HepG2 (cell line): ENCODE measurements around the gene SHROOM1. TPM values are rescaled to one million over a fixed set of nuclear protein-coding genes. Genes with fewer than 3 reads are reported as not detected.

Experiments
- ATAC-seq: fragments of 200-7000 bp; cut with Tn5 transposase; 3 replicates; pipeline ENCODE4 v1.9.1; 2020; ENCODE audit warnings: mild to moderate bottlenecking, moderate library complexity
- BruUV-seq: library from RNA; stranded (reverse); fragments of 400-500 nt; replicated peaks from 2 replicates; lab custom pipeline; 2021; lab: Mats Ljungman, UMichigan
- CTCF ChIA-PET: fragments of 300-600 bp; formaldehyde crosslinking; extraction: SDS; loops from one replicate; lab custom pipeline; 2021; ENCODE audit warnings: low total read pairs, inconsistent platforms, low intra/inter-chr PET ratio; lab: Yijun Ruan, JAX
- POLR2A ChIA-PET: fragments of 350-600 bp; sonication (Branson Sonifier 250); formaldehyde crosslinking; loops from one replicate; lab custom pipeline; 2020; ENCODE audit warnings: antibody characterized with exemption, inconsistent platforms; lab: Yijun Ruan, JAX
- DNase-seq: peaks from one replicate; pipeline ENCODE4 v3.0.0-alpha.2; 2015; ENCODE audit warnings: low spot score
- FAIRE-seq: peaks from 3 replicates; lab custom pipeline; 2011; peaks lifted over from hg19 to GRCh38; lab: Jason Lieb, UNC
- H2AFZ ChIP-seq: one replicate; pipeline ENCODE4 v1.6.1; 2011; ENCODE audit warnings: low read length, inconsistent platforms
- H3K27ac ChIP-seq: fragments of 300-600 bp; 3 replicates; pipeline ENCODE4 v1.8.0; 2011; ENCODE audit warnings: mixed run types, mild to moderate bottlenecking, mixed read lengths, low read length, inconsistent platforms; ENCODE audit not compliant: insufficient read depth; ENCODE audit errors: extremely low read length
- H3K27me3 ChIP-seq, 2 experiments: fragments of 200-600 bp in 1 of 2; 2 replicates in 1 of 2; 3 replicates in 1 of 2; pipeline versions ENCODE4 v1.6.0 to v1.8.0; 2011; ENCODE audit warnings: low read length in 2 of 2, mild to moderate bottlenecking in 2 of 2, moderate library complexity in 2 of 2, inconsistent platforms in 1 of 2; ENCODE audit not compliant: insufficient read depth in 2 of 2, control insufficient read depth in 1 of 2
- H3K36me3 ChIP-seq, 2 experiments: fragments of 200-600 bp in 1 of 2; replicated peaks in 1 of 2; 2 replicates in 1 of 2; 3 replicates in 1 of 2; pipeline versions ENCODE4 v1.5.1 to v1.8.0; 2011; ENCODE audit warnings: low read length in 2 of 2, inconsistent platforms in 1 of 2; ENCODE audit not compliant: insufficient read depth in 2 of 2, control insufficient read depth in 1 of 2
- H3K4me1 ChIP-seq: 2 replicates; pipeline ENCODE4 v1.5.1; 2012; ENCODE audit warnings: low read length, inconsistent platforms; ENCODE audit not compliant: insufficient read depth
- H3K4me2 ChIP-seq: 2 replicates; pipeline ENCODE4 v1.6.0; 2011; ENCODE audit warnings: low read depth, low read length, inconsistent platforms
- H3K4me3 ChIP-seq, 3 experiments: fragments of 200-600 bp in 1 of 3; sonication (generic), shearing (Covaris generic) in 1 of 3; replicated peaks in 1 of 3; 2 replicates each; pipeline ENCODE4 v1.5.1; 2011 to 2016; ENCODE audit warnings: low read length in 3 of 3, inconsistent platforms in 2 of 3, low read depth in 2 of 3, mild to moderate bottlenecking in 2 of 3, control low read depth in 1 of 3, mixed read lengths in 1 of 3; ENCODE audit not compliant: insufficient read depth in 1 of 3
- H3K79me2 ChIP-seq: one replicate; pipeline ENCODE4 v1.6.1; 2011; ENCODE audit warnings: low read length, inconsistent platforms; ENCODE audit not compliant: insufficient read depth
- H3K9ac ChIP-seq: 2 replicates; pipeline ENCODE4 v1.6.0; 2011; ENCODE audit warnings: mild to moderate bottlenecking, low read depth, low read length, inconsistent platforms; ENCODE audit not compliant: insufficient read depth
- H3K9me3 ChIP-seq: 2 replicates; pipeline ENCODE4 v1.5.1; 2012; ENCODE audit warnings: mild to moderate bottlenecking, low read length
- H4K20me1 ChIP-seq: 2 replicates; pipeline ENCODE4 v1.6.0; 2011; ENCODE audit warnings: inconsistent platforms, mild to moderate bottlenecking, low read length, moderate library complexity; ENCODE audit not compliant: insufficient read depth
- BRCA1 ChIP-seq: sonication (generic); formaldehyde crosslinking; IDR thresholded peaks from 2 replicates; pipeline ENCODE4 v1.4.0; 2020; ENCODE audit warnings: missing genetic modification reagents
- CCDC6 ChIP-seq: sonication (generic); formaldehyde crosslinking; IDR thresholded peaks from 2 replicates; pipeline ENCODE4 v1.8.1; 2022; ENCODE audit warnings: mild to moderate bottlenecking, missing genetic modification reagents, moderate library complexity
- HNRNPL ChIP-seq: fragments of 200-400 bp; formaldehyde crosslinking; IDR thresholded peaks from 2 replicates; pipeline ENCODE4 v1.6.1; 2017; ENCODE audit warnings: mild to moderate bottlenecking, low read depth, low read length
- NFYB ChIP-seq: sonication (generic); formaldehyde crosslinking; IDR thresholded peaks from 2 replicates; pipeline ENCODE4 v1.4.0; 2020; ENCODE audit warnings: missing genetic modification reagents
- PAF1 ChIP-seq: IDR thresholded peaks from 2 replicates; pipeline ENCODE4 v1.6.1; 2016; ENCODE audit warnings: missing genetic modification reagents, missing compliant biosample characterization
- PATZ1 ChIP-seq: sonication (generic); formaldehyde crosslinking; IDR thresholded peaks from 2 replicates; pipeline ENCODE4 v1.4.0; 2020; ENCODE audit warnings: missing genetic modification reagents
- RFX5 ChIP-seq: IDR thresholded peaks from 2 replicates; pipeline ENCODE4 v1.6.1; 2011; ENCODE audit warnings: low read depth, low read length, improper control_type of control experiment
- ZBTB10 ChIP-seq: sonication (generic); formaldehyde crosslinking; IDR thresholded peaks from 2 replicates; pipeline ENCODE4 v1.4.0; 2020; ENCODE audit warnings: missing genetic modification reagents, borderline replicate concordance
- ZNF101 ChIP-seq: sonication (generic); formaldehyde crosslinking; IDR thresholded peaks from 2 replicates; pipeline ENCODE4 v1.4.0; 2020; ENCODE audit warnings: mild to moderate bottlenecking, low read depth, missing genetic modification reagents, borderline replicate concordance
- ZNF282 ChIP-seq: fragments of 450-650 bp; IDR thresholded peaks from 2 replicates; pipeline ENCODE4 v1.6.1; 2018; ENCODE audit not compliant: partially characterized antibody
- ZNF292 ChIP-seq: sonication (generic); formaldehyde crosslinking; IDR thresholded peaks from 2 replicates; pipeline ENCODE4 v1.8.1; 2022; ENCODE audit warnings: mild to moderate bottlenecking, low read depth, missing genetic modification reagents, borderline replicate concordance
- ZNF839 ChIP-seq: sonication (generic); formaldehyde crosslinking; IDR thresholded peaks from 2 replicates; pipeline ENCODE4 v1.4.0; 2020; ENCODE audit warnings: missing genetic modification reagents, mild to moderate bottlenecking, borderline replicate concordance
- WGBS: methylation state at CpG from one replicate; pipeline ENCODE4 v1.1.6; 2017; ENCODE audit warnings: low lambda C conversion rate; 5-methylcytosine and 5-hydroxymethylcytosine counted together
- in situ Hi-C: cut with HindIII; loops from 2 replicates; pipeline ENCODE4 v1.10.0; 2017; ENCODE audit warnings: low pct_unique_long_range_greater_than_20kb; ENCODE audit not compliant: extremely low pct_ligation_motif_present
- intact Hi-C: fragments of 100-400 bp; cut with micrococcal nuclease; formaldehyde crosslinking; loops from one replicate; pipeline ENCODE4 v1.10.0; 2022; ENCODE audit not compliant: unreplicated experiment
- polyA plus RNA-seq, 8 experiments: library from polyadenylated mRNA; depleted of rRNA in 3 of 8; stranded (reverse) in 7 of 8; unstranded in 1 of 8; fragments of >200 nt; fragmentation: Illumina TruSeq in 4 of 8; extraction: Trizol in 4 of 8; gene quantifications; 2 replicates each; pipeline versions ENCODE4 v1.2.1 to v1.2.3, GENCODE V29; 2011 to 2016; ENCODE audit warnings: low read depth in 4 of 8, missing spikeins in 1 of 8, mixed read lengths in 1 of 8; ENCODE audit not compliant: insufficient read depth in 1 of 8
- total RNA-seq, 5 experiments: library from RNA; depleted of rRNA; stranded (reverse); fragments of >200 nt; fragmentation: Illumina TruSeq; extraction: Trizol; gene quantifications; 2 replicates each; pipeline ENCODE4 v1.2.3, GENCODE V29; 2016; ENCODE audit warnings: low read depth in 1 of 5
- TF ChIP-seq, protein P1 (sequence below): sonication (generic); formaldehyde crosslinking; IDR thresholded peaks from 2 replicates; pipeline ENCODE4 v1.8.1; 2023; ENCODE audit warnings: mild to moderate bottlenecking, inconsistent platforms, moderate library complexity, missing genetic modification reagents, borderline replicate concordance
- TF ChIP-seq, protein P2 (sequence below): sonication (generic); formaldehyde crosslinking; conservative IDR thresholded peaks from 2 replicates; pipeline ENCODE4 v1.8.0; 2022; ENCODE audit warnings: low read depth, missing genetic modification reagents

The SHROOM1 gene
- total and polyA plus RNA-seq, 2 of the 13 experiments (the other 11 are each of a cell fraction or from before 2014, with no cell fraction given): 18.2 to 25.7 TPM

- Histone ChIP-seq H3K9ac (no peak overlapping the region), H3K4me3 (no peak overlapping the region), H3K27me3 (no peaks in the 10 kb centered on the region), H3K9me3 (no peaks in the 10 kb centered on the region), H3K4me2 (no peak overlapping the region), H2AFZ (no peak overlapping the region), H4K20me1 (no peaks in the 10 kb centered on the region), H3K27ac (no peak overlapping the region), H3K4me1 (peaks cover 52% of the 10 kb centered on the region), H3K79me2 (peaks cover 36% of the 10 kb centered on the region), H3K36me3 (peaks cover 7 to 30% of the 10 kb centered on the region in 2 experiments; a peak in 4 of 5 replicates)
- intact Hi-C loops (no loop called here), in situ Hi-C loops (no loop called here)
- 98% methylated on average over 41 of the region's 71 CpGs for WGBS
- no peak for FAIRE-seq
- no peak for DNase-seq
- ChIA-PET POLR2A (no interaction called here), CTCF (no interaction called here)
- no TSS peak for BruUV-seq
- no peak for ATAC-seq
- no peak for TF ChIP-seq ZNF101 (CRISPR knock-in tag)
- no peak for TF ChIP-seq BRCA1 (CRISPR knock-in tag)
- TF ChIP-seq, protein P1, sequence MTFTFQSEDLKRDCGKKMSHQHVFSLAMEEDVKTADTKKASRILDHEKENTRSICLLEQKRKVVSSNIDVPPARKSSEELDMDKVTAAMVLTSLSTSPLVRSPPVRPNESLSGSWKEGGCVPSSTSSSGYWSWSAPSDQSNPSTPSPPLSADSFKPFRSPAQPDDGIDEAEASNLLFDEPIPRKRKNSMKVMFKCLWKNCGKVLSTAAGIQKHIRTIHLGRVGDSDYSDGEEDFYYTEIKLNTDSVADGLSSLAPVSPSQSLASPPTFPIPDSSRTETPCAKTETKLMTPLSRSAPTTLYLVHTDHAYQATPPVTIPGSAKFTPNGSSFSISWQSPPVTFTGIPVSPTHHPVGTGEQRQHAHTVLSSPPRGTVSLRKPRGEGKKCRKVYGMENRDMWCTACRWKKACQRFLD (CRISPR knock-in tag): no peak
- no peak for TF ChIP-seq RFX5
- TF ChIP-seq PAF1 (CRISPR knock-in tag): no peak
- no peak for TF ChIP-seq CCDC6 (CRISPR knock-in tag)
- TF ChIP-seq HNRNPL: no peak
- TF ChIP-seq ZNF839 (CRISPR knock-in tag): no peak
- TF ChIP-seq ZNF282: no peak
- no peak for TF ChIP-seq PATZ1 (CRISPR knock-in tag)
- TF ChIP-seq, protein P2, sequence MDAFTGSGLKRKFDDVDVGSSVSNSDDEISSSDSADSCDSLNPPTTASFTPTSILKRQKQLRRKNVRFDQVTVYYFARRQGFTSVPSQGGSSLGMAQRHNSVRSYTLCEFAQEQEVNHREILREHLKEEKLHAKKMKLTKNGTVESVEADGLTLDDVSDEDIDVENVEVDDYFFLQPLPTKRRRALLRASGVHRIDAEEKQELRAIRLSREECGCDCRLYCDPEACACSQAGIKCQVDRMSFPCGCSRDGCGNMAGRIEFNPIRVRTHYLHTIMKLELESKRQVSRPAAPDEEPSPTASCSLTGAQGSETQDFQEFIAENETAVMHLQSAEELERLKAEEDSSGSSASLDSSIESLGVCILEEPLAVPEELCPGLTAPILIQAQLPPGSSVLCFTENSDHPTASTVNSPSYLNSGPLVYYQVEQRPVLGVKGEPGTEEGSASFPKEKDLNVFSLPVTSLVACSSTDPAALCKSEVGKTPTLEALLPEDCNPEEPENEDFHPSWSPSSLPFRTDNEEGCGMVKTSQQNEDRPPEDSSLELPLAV (CRISPR knock-in tag): no peak
- TF ChIP-seq ZBTB10 (CRISPR knock-in tag): no peak
- no peak for TF ChIP-seq NFYB (CRISPR knock-in tag)
- no peak for TF ChIP-seq ZNF292 (CRISPR knock-in tag)
Observed at GRCh38 chr5:132825033-132825833, 5.2 kb downstream of the SHROOM1 start.
